Naive B cell (primary cell): ENCODE measurements around the gene ZNF611. TPM values are rescaled to one million over a fixed set of nuclear protein-coding genes. Genes with fewer than 3 reads are reported as not detected.
"Not testable (repeated sequence)": the region's sequence is repeated elsewhere in the genome, so short reads cannot be mapped to it uniquely, and the experiment has no call there.

Experiments
- ATAC-seq, 2 donors: fragments of 150-1000 bp; cut with Tn5 transposase; 2 replicates each; pipeline ENCODE4 v1.10.0; 2021; ENCODE audit warnings: low read depth in 2 of 2, mild to moderate bottlenecking in 2 of 2, moderate library complexity in 2 of 2
- DNase-seq: peaks from one replicate; pipeline ENCODE4 v3.0.0; 2022
- H3K27ac Mint-ChIP-seq, 6 donors: one replicate each; pipeline ENCODE4 v1.8.0; 2020 to 2022; ENCODE audit warnings: mild to moderate bottlenecking in 6 of 6, mixed read lengths in 6 of 6, moderate library complexity in 5 of 6, inconsistent platforms in 2 of 6
- H3K27me3 Mint-ChIP-seq, 3 donors: one replicate each; pipeline ENCODE4 v1.8.0; 2021 to 2022; ENCODE audit warnings: mixed read lengths in 3 of 3, mild to moderate bottlenecking in 1 of 3
- H3K36me3 Mint-ChIP-seq, 2 donors: one replicate each; pipeline ENCODE4 v1.8.0; 2020 to 2022; ENCODE audit warnings: mixed read lengths in 2 of 2, inconsistent platforms in 1 of 2, mild to moderate bottlenecking in 1 of 2
- H3K4me1 Mint-ChIP-seq, 3 donors: one replicate each; pipeline ENCODE4 v1.8.0; 2020 to 2022; ENCODE audit warnings: mixed read lengths in 3 of 3, inconsistent platforms in 1 of 3, mild to moderate bottlenecking in 1 of 3, moderate library complexity in 1 of 3
- H3K4me3 Mint-ChIP-seq, 8 donors: one replicate each; pipeline ENCODE4 v1.8.0; 2020 to 2022; ENCODE audit warnings: mild to moderate bottlenecking in 8 of 8, mixed read lengths in 8 of 8, moderate library complexity in 8 of 8, inconsistent platforms in 2 of 8
- H3K9me3 Mint-ChIP-seq, 7 donors: one replicate each; pipeline ENCODE4 v1.8.0; 2020 to 2022; ENCODE audit warnings: mixed read lengths in 7 of 7, mild to moderate bottlenecking in 5 of 7, inconsistent platforms in 2 of 7, moderate library complexity in 1 of 7
- polyA plus RNA-seq, 6 donors: library from polyadenylated mRNA; unstranded; fragments of 300-500 nt; fragmentation: Illumina TruSeq; gene quantifications; one replicate each; pipeline ENCODE4 v1.2.3, GENCODE V29; 2021; ENCODE audit warnings: low read depth in 6 of 6

ZNF611 gene
- polyA plus RNA-seq, 6 donors from 2014 or later: 14.2 to 53.5 (median 35.9) TPM

DNA sequence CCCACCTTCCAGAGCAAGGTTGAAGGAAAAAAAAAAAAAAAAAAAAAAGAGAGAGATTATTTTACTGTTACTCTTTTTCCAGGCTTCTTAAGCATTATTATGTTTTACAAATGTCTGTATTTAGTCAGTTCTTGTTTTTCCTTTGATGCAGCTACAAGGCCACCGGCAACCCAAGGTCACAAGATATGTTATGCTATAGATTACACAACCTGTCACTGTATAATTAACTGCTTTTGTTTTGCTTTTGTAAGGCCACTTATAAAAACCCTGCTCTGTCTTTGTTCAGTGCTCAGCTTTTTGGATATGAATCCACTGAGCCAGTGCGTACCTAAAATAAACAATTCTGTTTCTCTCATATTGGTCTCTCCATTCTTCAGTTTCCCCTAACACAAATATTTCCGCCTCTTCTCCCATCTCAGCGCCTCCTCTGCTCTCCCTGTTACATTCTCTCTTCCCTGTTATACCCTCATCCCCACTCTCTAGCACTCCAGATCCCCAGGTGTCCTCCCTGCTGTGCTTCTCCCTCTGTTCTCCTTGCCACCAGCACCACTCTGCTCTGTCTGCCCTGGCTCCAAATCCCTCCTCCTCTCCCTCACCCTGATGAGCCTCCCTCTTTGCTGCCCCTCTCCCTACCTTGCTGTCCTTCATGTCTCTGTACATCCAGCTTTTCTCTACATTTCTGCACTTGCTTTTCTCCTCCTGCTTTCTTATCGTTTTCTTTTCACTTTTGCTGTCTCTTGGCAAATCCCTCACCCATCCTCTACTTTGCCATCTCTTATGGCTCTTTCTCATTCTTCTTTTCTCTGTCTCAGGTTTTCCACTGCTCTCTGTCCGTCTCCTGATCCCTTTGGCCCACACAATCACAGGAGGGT, 45.7 kb downstream of the ZNF611 start:
- Mint-ChIP-seq H3K4me1 (peaks cover 36 to 47% (median 42%) of the 10 kb centered on the region in 3 donors), H3K36me3 (peaks cover 0 to 11% of the 10 kb centered on the region in 2 donors), H3K4me3 (peak overlapping the region; percentile 91 to 99 (median 97)), H3K27ac (peak overlapping the region in 5 of 6 donors; percentile 54 to 95 (median 92))
- not testable (repeated sequence) for H3K9me3 Mint-ChIP-seq, DNase-seq, H3K27me3 Mint-ChIP-seq, ATAC-seq

DNA sequence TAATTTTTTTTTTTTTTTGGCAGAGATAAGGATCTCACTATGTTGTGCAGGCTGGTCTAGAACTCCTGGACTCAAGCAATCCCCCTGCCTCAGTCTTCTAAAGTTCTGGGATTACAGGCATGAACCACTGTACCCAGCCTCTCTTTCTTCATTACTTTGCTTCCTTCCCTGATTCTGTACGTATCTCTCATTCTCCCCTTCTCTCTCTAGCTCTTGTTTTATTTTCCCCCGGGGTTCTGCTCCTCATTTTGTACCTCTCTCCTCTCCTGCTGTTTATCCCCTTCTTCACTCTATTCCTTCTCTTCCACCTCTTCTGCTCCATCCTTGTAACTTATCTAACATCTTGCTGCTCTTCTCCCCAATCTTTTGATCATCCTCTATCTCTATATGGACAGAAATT, 46.5 kb downstream of the ZNF611 start:
- H3K27me3 Mint-ChIP-seq: no peaks in the 10 kb centered on the region
- peaks cover 0 to 8% of the 10 kb centered on the region in 2 donors for H3K36me3 Mint-ChIP-seq
- peak overlapping the region in 1 of 6 donors; percentile 8 for H3K27ac Mint-ChIP-seq
- ATAC-seq (no peak), DNase-seq (no peak)
- H3K4me3 Mint-ChIP-seq: peak overlapping the region in 3 of 8 donors; percentile 12 to 99 (median 61)
- peaks cover 36 to 43% (median 40%) of the 10 kb centered on the region in 3 donors for H3K4me1 Mint-ChIP-seq
- H3K9me3 Mint-ChIP-seq: peaks cover 0 to 5% (median 0%) of the 10 kb centered on the region in 7 donors

GRCh38 chr19:52687684-52688083, 47.2 kb downstream of the ZNF611 start:
- no peak overlapping the region for H3K27ac Mint-ChIP-seq
- peaks cover 0 to 8% of the 10 kb centered on the region in 2 donors for H3K36me3 Mint-ChIP-seq
- no peak overlapping the region for H3K4me3 Mint-ChIP-seq
- no peak for DNase-seq
- no peaks in the 10 kb centered on the region for H3K27me3 Mint-ChIP-seq
- H3K9me3 Mint-ChIP-seq: peaks cover 0 to 2% (median 0%) of the 10 kb centered on the region in 7 donors
- peaks cover 36 to 43% (median 43%) of the 10 kb centered on the region in 3 donors for H3K4me1 Mint-ChIP-seq
- no peak for ATAC-seq

DNA sequence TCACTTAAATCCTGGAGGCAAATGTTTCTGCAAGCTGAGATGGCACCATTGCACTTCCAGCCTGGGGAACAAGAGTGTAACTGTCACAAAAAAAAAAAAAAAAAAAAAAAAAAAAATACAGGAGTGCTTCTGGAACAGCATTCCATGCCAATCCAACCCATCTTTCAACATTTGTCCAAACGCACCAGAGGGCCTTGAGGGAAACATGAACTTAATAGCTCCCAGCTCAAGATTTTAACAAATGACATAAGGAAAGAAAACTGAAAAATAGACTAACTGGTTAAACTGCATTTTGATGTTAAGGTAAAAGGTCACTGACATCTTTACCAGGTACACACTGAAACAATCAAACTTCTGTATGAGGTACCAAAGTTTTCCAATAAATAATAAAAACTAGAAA, 49.0 kb downstream of the ZNF611 start:
- H3K27me3 Mint-ChIP-seq: no peaks in the 10 kb centered on the region
- no peak overlapping the region for H3K4me3 Mint-ChIP-seq
- H3K9me3 Mint-ChIP-seq: peaks cover 0 to 2% (median 0%) of the 10 kb centered on the region in 7 donors
- DNase-seq (no peak), ATAC-seq (no peak)
- H3K4me1 Mint-ChIP-seq: peaks cover 33 to 38% (median 34%) of the 10 kb centered on the region in 3 donors
- peaks cover 0 to 8% of the 10 kb centered on the region in 2 donors for H3K36me3 Mint-ChIP-seq
- H3K27ac Mint-ChIP-seq: no peak overlapping the region

DNA sequence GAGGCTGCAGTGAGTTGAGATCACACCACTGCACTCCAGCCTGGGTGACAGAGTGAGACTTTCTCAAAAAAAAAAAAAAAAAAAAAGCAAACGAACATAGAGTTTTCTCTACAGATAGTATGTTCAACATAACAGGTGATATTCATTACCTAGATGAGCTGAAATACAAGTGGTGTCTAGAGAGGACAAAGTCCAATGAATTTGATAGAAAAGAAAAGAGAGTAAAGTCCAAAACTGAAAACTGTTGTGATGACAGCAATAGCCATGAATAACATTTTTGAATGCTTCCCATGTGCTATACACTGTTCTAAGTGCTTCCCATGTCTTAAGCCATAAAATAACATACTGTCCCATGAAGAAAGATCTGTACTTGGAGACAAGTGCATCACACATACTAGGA, 53.6 kb downstream of the ZNF611 start:
- Mint-ChIP-seq H3K4me1 (peaks cover 12 to 26% (median 18%) of the 10 kb centered on the region in 3 donors), H3K36me3 (peaks cover 7 to 14% of the 10 kb centered on the region in 2 donors)
- H3K9me3 Mint-ChIP-seq, H3K4me3 Mint-ChIP-seq, DNase-seq, H3K27ac Mint-ChIP-seq, ATAC-seq, H3K27me3 Mint-ChIP-seq: not testable (repeated sequence)

DNA sequence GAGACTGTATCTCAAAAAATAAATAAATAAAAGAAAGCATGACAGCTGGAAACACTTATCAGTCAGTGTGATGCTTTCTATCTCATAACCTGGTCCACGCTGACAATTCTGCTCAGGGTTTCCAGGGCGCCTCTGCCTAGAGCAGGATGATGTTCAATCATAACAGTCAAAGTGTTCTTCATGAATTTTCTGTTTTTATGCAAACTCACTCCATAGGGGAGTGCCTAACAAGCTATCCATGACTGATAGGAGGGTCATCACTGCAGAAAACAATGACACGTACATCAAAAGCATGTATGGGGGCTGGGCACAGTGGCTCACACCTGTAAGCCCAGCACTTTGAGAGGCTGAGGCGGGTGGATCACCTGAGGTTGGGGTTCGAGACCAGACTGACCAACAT, 55.2 kb downstream of the ZNF611 start:
- DNase-seq: no peak
- H3K36me3 Mint-ChIP-seq: peaks cover 7 to 18% of the 10 kb centered on the region in 2 donors
- H3K9me3 Mint-ChIP-seq: peaks cover 0 to 12% (median 0%) of the 10 kb centered on the region in 7 donors
- ATAC-seq: no peak
- H3K27me3 Mint-ChIP-seq: no peaks in the 10 kb centered on the region
- H3K4me3 Mint-ChIP-seq: no peak overlapping the region
- peak overlapping the region in 2 of 6 donors; percentile 64 to 67 for H3K27ac Mint-ChIP-seq
- peaks cover 11 to 28% (median 12%) of the 10 kb centered on the region in 3 donors for H3K4me1 Mint-ChIP-seq

GRCh38 chr19:52675239-52675638, 59.6 kb downstream of the ZNF611 start:
- not testable (repeated sequence) for H3K27me3 Mint-ChIP-seq, DNase-seq, ATAC-seq, H3K27ac Mint-ChIP-seq
- Mint-ChIP-seq H3K4me1 (peaks cover 7 to 27% (median 10%) of the 10 kb centered on the region in 3 donors), H3K4me3 (peak overlapping the region in 1 of 8 donors; percentile 6), H3K9me3 (peaks cover 0 to 17% (median 0%) of the 10 kb centered on the region in 7 donors), H3K36me3 (peaks cover 9 to 15% of the 10 kb centered on the region in 2 donors)

DNA sequence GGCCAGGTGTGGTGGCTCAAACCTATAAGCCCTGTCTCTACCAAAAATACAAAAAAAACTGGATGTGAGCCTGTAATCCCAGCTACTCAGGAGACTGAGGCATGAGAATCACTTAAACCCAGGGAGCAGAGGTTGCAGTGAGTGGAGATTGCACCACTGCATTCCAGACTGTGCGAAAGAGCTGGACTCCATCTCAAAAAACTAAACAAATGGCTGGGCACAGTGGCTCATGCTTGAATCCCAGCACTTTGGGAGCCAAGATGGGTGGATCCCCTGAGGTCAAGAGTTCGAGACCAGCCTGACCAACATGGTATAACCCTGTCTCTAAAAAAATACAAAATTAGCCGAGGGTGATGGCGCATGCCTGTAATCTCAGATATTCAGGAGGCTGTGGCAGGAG, 61.8 kb downstream of the ZNF611 start:
- Mint-ChIP-seq H3K9me3 (peaks cover 0 to 21% (median 0%) of the 10 kb centered on the region in 7 donors), H3K4me3 (peak overlapping the region in 1 of 8 donors; percentile 44), H3K4me1 (peaks cover 5 to 21% (median 8%) of the 10 kb centered on the region in 3 donors), H3K27ac (peak overlapping the region in 1 of 6 donors; percentile 53), H3K27me3 (no peaks in the 10 kb centered on the region), H3K36me3 (peaks cover 8 to 14% of the 10 kb centered on the region in 2 donors)
- ATAC-seq (no peak), DNase-seq (no peak)

DNA sequence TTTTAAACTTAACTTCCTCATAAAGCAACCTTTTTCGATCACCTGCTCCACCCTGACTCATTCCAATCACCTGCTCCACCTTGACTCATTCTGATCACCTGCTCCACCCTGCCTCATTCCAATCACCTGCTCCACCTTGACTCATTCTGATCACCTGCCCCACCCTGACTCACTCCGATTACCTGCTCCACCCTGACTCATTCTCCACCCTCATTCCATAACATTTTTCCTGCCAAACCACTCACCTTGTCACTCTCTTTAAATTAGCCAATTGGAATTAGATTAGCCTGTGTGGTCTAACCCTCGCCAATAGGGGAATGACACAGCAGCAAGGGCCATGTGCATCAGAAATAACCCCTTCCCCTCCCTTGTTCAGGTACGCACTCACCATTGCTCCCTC, 64.8 kb downstream of the ZNF611 start:
- DNase-seq (no peak), ATAC-seq (no peak)
- Mint-ChIP-seq H3K4me1 (peaks cover 6 to 11% (median 11%) of the 10 kb centered on the region in 3 donors), H3K9me3 (peaks cover 0 to 9% (median 0%) of the 10 kb centered on the region in 7 donors), H3K27me3 (no peaks in the 10 kb centered on the region), H3K27ac (peak overlapping the region in 1 of 6 donors; percentile 14), H3K4me3 (peak overlapping the region in 1 of 8 donors; percentile 16), H3K36me3 (peaks cover 8 to 13% of the 10 kb centered on the region in 2 donors)

DNA sequence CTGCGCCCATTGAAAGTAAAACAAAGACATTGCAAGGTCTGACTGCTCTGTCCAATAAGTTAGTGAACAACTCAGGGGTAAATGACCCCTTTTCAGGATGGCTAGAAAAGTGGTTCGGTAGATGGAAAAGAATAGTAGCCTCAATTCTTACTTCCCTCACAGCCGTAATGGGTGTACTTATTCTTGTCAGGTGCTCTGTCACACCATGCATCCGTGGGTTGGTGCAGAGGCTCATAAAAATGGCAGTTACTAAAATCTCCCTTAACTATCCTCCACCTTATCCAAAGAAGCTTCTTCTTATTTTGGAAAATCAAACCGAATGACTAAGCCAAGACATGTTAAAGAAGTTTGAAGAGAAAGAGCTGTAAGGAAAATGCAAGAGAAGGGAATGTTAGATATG, 65.3 kb downstream of the ZNF611 start:
- H3K27ac Mint-ChIP-seq: peak overlapping the region in 1 of 6 donors; percentile 14

GRCh38 chr19:52667972-52668371, 66.9 kb downstream of the ZNF611 start:
- DNase-seq (no peak), ATAC-seq (no peak)
- Mint-ChIP-seq H3K9me3 (peaks cover 0 to 5% (median 0%) of the 10 kb centered on the region in 7 donors), H3K4me3 (peak overlapping the region in 1 of 8 donors; percentile 58), H3K27me3 (no peaks in the 10 kb centered on the region), H3K27ac (no peak overlapping the region), H3K4me1 (peaks cover 4 to 11% (median 5%) of the 10 kb centered on the region in 3 donors), H3K36me3 (peaks cover 8 to 9% of the 10 kb centered on the region in 2 donors)

More for the DNA sequence above, 65.3 kb downstream of the ZNF611 start:
- Mint-ChIP-seq H3K9me3 (peaks cover 0 to 9% (median 0%) of the 10 kb centered on the region in 7 donors), H3K4me1 (peaks cover 6 to 11% (median 8%) of the 10 kb centered on the region in 3 donors), H3K27me3 (no peaks in the 10 kb centered on the region), H3K36me3 (peaks cover 8 to 9% of the 10 kb centered on the region in 2 donors), H3K4me3 (no peak overlapping the region)
- ATAC-seq (no peak), DNase-seq (no peak)

GRCh38 chr19:52666506-52666905, 68.3 kb downstream of the ZNF611 start:
- Mint-ChIP-seq H3K27me3 (no peaks in the 10 kb centered on the region), H3K9me3 (peaks cover 0 to 5% (median 0%) of the 10 kb centered on the region in 7 donors)

DNA sequence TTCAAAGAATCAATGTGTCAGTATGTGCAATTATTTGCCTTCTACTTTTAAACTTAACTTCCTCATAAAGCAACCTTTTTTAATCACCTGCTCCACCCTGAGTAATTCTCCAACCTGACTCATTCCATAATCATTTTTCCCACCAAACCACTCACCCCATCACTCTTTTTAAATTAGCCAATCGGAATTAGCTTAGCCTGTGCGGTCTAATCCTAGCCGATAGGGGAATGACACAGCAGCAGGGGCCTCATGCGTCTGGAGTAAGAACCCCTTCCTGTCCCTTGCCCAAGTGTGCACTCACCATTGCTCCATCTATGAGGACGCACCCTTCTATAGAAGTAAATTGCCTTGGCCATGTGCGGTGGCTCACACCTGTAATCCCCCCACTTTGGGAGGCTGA, 69.3 kb downstream of the ZNF611 start:
- Mint-ChIP-seq H3K4me1 (peaks cover 5 to 17% (median 11%) of the 10 kb centered on the region in 3 donors), H3K27ac (peak overlapping the region in 1 of 6 donors; percentile 1), H3K4me3 (no peak overlapping the region), H3K27me3 (no peaks in the 10 kb centered on the region), H3K9me3 (peaks cover 0 to 5% (median 0%) of the 10 kb centered on the region in 7 donors), H3K36me3 (peaks cover 9 to 18% of the 10 kb centered on the region in 2 donors)
- DNase-seq (no peak), ATAC-seq (no peak)

More at GRCh38 chr19:52666506-52666905, 68.3 kb downstream of the ZNF611 start:
- DNase-seq (no peak), ATAC-seq (no peak)
- Mint-ChIP-seq H3K36me3 (peaks cover 9% of the 10 kb centered on the region in 2 donors), H3K27ac (no peak overlapping the region), H3K4me3 (no peak overlapping the region), H3K4me1 (peaks cover 5 to 15% (median 6%) of the 10 kb centered on the region in 3 donors)
